ENCODE measurements around the gene FAU. TPM values are rescaled to one million over a fixed set of nuclear protein-coding genes. Genes with fewer than 3 reads are reported as not detected.

Gene FAU
- total and polyA plus RNA-seq, 9 of the 15 experiments (the other 6 are each of a cell fraction or from before 2014, with no cell fraction given) = 433 to 1,827 (median 942) TPM

DNA sequence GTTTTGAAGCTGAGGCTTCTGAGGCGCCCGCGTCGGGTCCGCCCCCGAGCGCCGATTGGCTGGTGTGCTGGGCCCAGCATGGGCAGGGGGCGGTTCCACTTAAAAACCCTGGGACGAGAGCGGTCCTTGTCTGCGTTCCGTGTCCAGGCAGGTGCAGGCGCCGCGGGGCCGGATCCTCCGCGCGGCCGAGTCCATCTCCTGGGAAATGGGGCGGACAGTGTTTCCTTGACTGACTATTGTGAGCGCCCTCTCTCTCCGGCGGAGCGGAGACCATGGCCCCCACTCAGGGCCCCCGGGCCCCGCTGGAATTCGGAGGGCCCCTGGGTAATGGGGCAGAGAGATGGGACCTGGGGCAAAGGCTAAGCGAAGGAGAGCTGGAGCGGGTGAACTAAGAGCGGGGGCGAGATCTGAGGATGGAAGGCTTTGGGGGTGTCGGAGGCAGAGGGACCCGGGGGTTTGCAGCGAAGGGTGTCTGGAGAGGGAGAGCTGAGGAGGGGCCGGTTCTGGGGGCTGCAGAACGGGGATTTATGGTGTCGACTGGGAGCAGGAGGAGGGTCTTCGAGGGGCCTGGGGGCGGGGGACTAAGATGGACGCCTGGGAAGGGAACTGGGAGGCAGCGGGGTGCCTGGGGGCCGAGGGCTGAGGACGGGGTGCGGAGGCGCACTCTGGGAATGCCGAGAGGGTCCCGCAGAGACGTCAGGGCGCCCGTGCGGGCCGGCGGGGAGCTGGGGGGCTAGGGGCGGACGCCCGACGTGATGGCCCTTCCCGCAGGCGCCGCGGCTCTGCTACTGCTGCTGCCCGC is 10.0 kb downstream of the FAU start, which contains the start of gene TM7SF2 (continued):
- no peak for TF ChIP-seq RUNX1 (IDR thresholded peaks at IDR 0.05; ENCODE audit: low read depth)
- no peak for TF ChIP-seq PRPF4 (IDR thresholded peaks at IDR 0.05; ENCODE audit: insufficient read depth, low read depth, low read length, poor library complexity, severe bottlenecking)
- 0 out of 2 replicates have a peak, but pooled peaks have one; percentile 67 for TF ChIP-seq KDM2B (CRISPR knock-in tag; IDR thresholded peaks at IDR 0.05)
- TF ChIP-seq HNRNPH1 (optimal IDR thresholded peaks at IDR 0.05; ENCODE audit: low read depth, low read length) = no peak
- no peak for TF ChIP-seq ZNF512 (tag; IDR thresholded peaks at IDR 0.05)
- peak; percentile 78 for TF ChIP-seq MYNN (IDR thresholded peaks at IDR 0.05)
- no peak for TF ChIP-seq MYNN (CRISPR knock-in tag; IDR thresholded peaks at IDR 0.05)
- TF ChIP-seq, protein P1, sequence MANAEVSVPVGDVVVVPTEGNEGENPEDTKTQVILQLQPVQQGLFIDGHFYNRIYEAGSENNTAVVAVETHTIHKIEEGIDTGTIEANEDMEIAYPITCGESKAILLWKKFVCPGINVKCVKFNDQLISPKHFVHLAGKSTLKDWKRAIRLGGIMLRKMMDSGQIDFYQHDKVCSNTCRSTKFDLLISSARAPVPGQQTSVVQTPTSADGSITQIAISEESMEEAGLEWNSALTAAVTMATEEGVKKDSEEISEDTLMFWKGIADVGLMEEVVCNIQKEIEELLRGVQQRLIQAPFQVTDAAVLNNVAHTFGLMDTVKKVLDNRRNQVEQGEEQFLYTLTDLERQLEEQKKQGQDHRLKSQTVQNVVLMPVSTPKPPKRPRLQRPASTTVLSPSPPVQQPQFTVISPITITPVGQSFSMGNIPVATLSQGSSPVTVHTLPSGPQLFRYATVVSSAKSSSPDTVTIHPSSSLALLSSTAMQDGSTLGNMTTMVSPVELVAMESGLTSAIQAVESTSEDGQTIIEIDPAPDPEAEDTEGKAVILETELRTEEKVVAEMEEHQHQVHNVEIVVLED (CRISPR knock-in tag; IDR thresholded peaks at IDR 0.05) = no peak
- TF ChIP-seq GATAD2A (IDR thresholded peaks at IDR 0.05) = no peak
- no peak for TF ChIP-seq CCAR2 (IDR thresholded peaks at IDR 0.05; ENCODE audit: low read depth, low read length)
- TF ChIP-seq, protein P2, sequence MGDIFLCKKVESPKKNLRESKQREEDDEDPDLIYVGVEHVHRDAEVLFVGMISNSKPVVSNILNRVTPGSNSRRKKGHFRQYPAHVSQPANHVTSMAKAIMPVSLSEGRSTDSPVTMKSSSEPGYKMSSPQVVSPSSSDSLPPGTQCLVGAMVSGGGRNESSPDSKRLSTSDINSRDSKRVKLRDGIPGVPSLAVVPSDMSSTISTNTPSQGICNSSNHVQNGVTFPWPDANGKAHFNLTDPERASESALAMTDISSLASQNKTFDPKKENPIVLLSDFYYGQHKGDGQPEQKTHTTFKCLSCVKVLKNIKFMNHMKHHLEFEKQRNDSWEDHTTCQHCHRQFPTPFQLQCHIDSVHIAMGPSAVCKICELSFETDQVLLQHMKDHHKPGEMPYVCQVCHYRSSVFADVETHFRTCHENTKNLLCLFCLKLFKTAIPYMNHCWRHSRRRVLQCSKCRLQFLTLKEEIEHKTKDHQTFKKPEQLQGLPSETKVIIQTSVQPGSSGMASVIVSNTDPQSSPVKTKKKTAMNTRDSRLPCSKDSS (IDR thresholded peaks at IDR 0.05; ENCODE audit: low read depth, partially characterized antibody) = no peak
- no peak for TF ChIP-seq PHF20 (IDR thresholded peaks at IDR 0.05; ENCODE audit: partially characterized antibody)
- peak; percentile 48 for TF ChIP-seq ARHGAP35 (IDR thresholded peaks at IDR 0.05; ENCODE audit: partially characterized antibody)
- no peak for TF ChIP-seq ELF1 (tag; IDR thresholded peaks at IDR 0.05)
- no peak for TF ChIP-seq ESRRA (IDR thresholded peaks at IDR 0.05; ENCODE audit: borderline replicate concordance, low read depth)
- no peak for TF ChIP-seq RCOR1 (IDR thresholded peaks at IDR 0.05; ENCODE audit: borderline replicate concordance in 1 of 2, low read depth in 2 of 2, low read length in 2 of 2)
- no peak for TF ChIP-seq PREB (CRISPR knock-in tag; IDR thresholded peaks at IDR 0.05)
- TF ChIP-seq, protein P3, sequence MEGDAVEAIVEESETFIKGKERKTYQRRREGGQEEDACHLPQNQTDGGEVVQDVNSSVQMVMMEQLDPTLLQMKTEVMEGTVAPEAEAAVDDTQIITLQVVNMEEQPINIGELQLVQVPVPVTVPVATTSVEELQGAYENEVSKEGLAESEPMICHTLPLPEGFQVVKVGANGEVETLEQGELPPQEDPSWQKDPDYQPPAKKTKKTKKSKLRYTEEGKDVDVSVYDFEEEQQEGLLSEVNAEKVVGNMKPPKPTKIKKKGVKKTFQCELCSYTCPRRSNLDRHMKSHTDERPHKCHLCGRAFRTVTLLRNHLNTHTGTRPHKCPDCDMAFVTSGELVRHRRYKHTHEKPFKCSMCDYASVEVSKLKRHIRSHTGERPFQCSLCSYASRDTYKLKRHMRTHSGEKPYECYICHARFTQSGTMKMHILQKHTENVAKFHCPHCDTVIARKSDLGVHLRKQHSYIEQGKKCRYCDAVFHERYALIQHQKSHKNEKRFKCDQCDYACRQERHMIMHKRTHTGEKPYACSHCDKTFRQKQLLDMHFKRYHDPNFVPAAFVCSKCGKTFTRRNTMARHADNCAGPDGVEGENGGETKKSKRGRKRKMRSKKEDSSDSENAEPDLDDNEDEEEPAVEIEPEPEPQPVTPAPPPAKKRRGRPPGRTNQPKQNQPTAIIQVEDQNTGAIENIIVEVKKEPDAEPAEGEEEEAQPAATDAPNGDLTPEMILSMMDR (IDR thresholded peaks at IDR 0.05 in 2 of 3, conservative IDR thresholded peaks at IDR 0.05 in 1 of 3; ENCODE audit: insufficient read depth in 2 of 3, low read depth in 1 of 3, low read length in 3 of 3) = 0 out of 6 replicates have a peak, but pooled peaks of 1 of the 3 experiments have one; percentile 0
- no peak for TF ChIP-seq KAT2B (IDR thresholded peaks at IDR 0.05; ENCODE audit: low read depth, low read length)
- TF ChIP-seq KLF13 (tag; IDR thresholded peaks at IDR 0.05; ENCODE audit: borderline replicate concordance, low read depth) = no peak
